Karpas-422 (cell line): Measurements from ENCODE around the gene NME1. TPM values are rescaled to one million over a fixed set of nuclear protein-coding genes. Genes with fewer than 3 reads are reported as not detected.
"Not testable (repeated sequence)": the region's sequence is repeated elsewhere in the genome, so short reads cannot be mapped to it uniquely, and the experiment has no call there.

ENCODE experiments used
- DNase-seq: peaks from one replicate; pipeline ENCODE4 v3.0.0-alpha.2; 2015
- H2AFZ ChIP-seq: fragments of 200-600 bp; sonication (generic); 2 replicates; pipeline ENCODE4 v1.6.1; 2014; ENCODE audit warnings: antibody characterized with exemption, low read length, mixed read lengths
- H3K27ac ChIP-seq: fragments of 200-600 bp; sonication (generic); 2 replicates; pipeline ENCODE4 v1.5.1; 2014; ENCODE audit warnings: mild to moderate bottlenecking, low read length, moderate library complexity
- H3K27me3 ChIP-seq: fragments of 200-600 bp; sonication (generic); 2 replicates; pipeline ENCODE4 v1.6.1; 2014; ENCODE audit warnings: low read length, mixed read lengths
- H3K36me3 ChIP-seq: fragments of 200-600 bp; sonication (generic); 2 replicates; pipeline ENCODE4 v1.6.1; 2014; ENCODE audit warnings: low read length, mixed read lengths; ENCODE audit not compliant: insufficient read depth
- H3K4me1 ChIP-seq: fragments of 200-600 bp; sonication (generic); 2 replicates; pipeline ENCODE4 v1.6.1; 2014; ENCODE audit warnings: mild to moderate bottlenecking, low read length, mixed read lengths
- H3K4me2 ChIP-seq: fragments of 200-600 bp; sonication (generic); 2 replicates; pipeline ENCODE4 v1.6.1; 2014; ENCODE audit warnings: low read length, low read depth, mild to moderate bottlenecking; ENCODE audit not compliant: poor library complexity, severe bottlenecking
- H3K4me3 ChIP-seq: fragments of 200-600 bp; sonication (generic); 2 replicates; pipeline ENCODE4 v1.5.1; 2014; ENCODE audit warnings: mild to moderate bottlenecking, antibody characterized with exemption, low read length, mixed read lengths
- H3K79me2 ChIP-seq: fragments of 200-600 bp; sonication (generic); 2 replicates; pipeline ENCODE4 v1.6.1; 2014; ENCODE audit warnings: mild to moderate bottlenecking, low read length, mixed read lengths
- H3K9ac ChIP-seq: fragments of 200-600 bp; sonication (generic); 2 replicates; pipeline ENCODE4 v1.6.0; 2014; ENCODE audit warnings: low read length
- H3K9me2 ChIP-seq: fragments of 200-600 bp; sonication (generic), shearing (Covaris generic); replicated peaks from 2 replicates; pipeline ENCODE4 v1.6.0; 2014; ENCODE audit warnings: mild to moderate bottlenecking, low read length, moderate library complexity; ENCODE audit not compliant: insufficient read depth
- H3K9me3 ChIP-seq: fragments of 300-700, 200-600 bp; sonication (generic); 2 replicates; pipeline ENCODE4 v1.6.1; 2014; ENCODE audit warnings: low read length, mixed read lengths
- H4K20me1 ChIP-seq: fragments of 200-600 bp; sonication (generic); 2 replicates; pipeline ENCODE4 v1.6.1; 2014; ENCODE audit warnings: mild to moderate bottlenecking, antibody characterized with exemption, low read length, low read depth; ENCODE audit not compliant: insufficient read depth
- total RNA-seq: library from RNA; depleted of rRNA; stranded (reverse); fragments of >200 nt; shearing (Covaris generic); gene quantifications from 2 replicates; pipeline ENCODE4 v1.2.3, GENCODE V29; 2014; ENCODE audit warnings: low replicate concordance

NME1 gene
- total RNA-seq, 1 experiment from 2014 or later, result 148 TPM

- no peak for DNase-seq
- Histone ChIP-seq H3K4me1 (peaks cover 27% of the 10 kb centered on the region), H3K4me2 (no peak overlapping the region), H3K36me3 (peaks cover 44% of the 10 kb centered on the region), H3K27me3 (no peaks in the 10 kb centered on the region), H3K9ac (no peak overlapping the region), H4K20me1 (peaks cover 14% of the 10 kb centered on the region), H3K4me3 (no peak overlapping the region), H2AFZ (no peak overlapping the region), H3K79me2 (peaks cover 28% of the 10 kb centered on the region), H3K9me3 (no peaks in the 10 kb centered on the region), H3K9me2 (no peaks in the 10 kb centered on the region), H3K27ac (no peak overlapping the region)
Observed at GRCh38 chr17:51169340-51169739, 16.0 kb downstream of the NME1 start.

DNA sequence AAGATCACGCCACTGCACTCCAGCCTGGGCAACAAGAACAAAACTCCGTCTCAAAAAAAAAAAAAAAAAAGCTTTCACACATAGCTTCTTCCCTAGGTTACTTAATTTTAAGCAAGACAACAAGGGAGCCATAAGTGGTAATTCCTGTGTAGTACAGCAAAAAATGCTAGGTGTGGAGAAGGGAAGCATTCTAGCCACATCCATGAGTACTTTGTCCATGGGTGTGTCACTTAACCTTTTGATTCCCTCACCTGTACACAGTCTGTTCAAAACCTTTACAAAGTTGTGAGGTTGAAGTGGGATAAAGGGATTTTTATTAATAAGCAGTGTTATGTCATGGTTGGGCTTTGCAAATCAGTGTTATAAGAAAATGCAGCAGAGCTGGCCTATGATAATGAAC, 17.4 kb downstream of the NME1 start:
- no peak overlapping the region for H3K9ac ChIP-seq

DNA sequence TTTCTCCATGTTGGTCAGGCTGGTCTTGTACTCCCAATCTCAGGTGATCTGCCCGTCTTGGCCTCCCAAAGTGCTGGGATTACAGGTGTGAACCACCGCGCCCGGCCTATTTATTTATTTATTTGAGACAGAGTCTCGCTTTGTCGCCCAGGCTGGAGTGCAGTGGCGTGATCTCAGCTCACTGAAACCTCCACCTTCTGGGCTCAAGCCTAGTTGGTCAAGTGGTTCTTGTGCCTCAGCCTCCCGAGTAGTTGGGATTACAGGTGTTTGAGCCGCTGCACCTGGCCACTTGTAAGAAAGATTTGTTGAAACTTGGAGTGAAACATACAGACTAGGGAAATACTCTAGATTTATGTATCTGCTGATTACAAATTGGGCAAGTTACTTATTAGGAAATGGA, 18.7 kb downstream of the NME1 start:
- not testable (repeated sequence) for H3K9me2 ChIP-seq, H3K4me2 ChIP-seq, DNase-seq, H3K9me3 ChIP-seq, H3K27ac ChIP-seq, H2AFZ ChIP-seq, H3K27me3 ChIP-seq, H3K4me3 ChIP-seq, H3K9ac ChIP-seq
- Histone ChIP-seq H3K79me2 (peaks cover 21% of the 10 kb centered on the region), H3K4me1 (peaks cover 13% of the 10 kb centered on the region), H4K20me1 (peaks cover 14% of the 10 kb centered on the region), H3K36me3 (peaks cover 44% of the 10 kb centered on the region)

More for the DNA sequence above, 17.4 kb downstream of the NME1 start:
- Histone ChIP-seq H3K4me2 (no peak overlapping the region), H3K4me1 (peaks cover 16% of the 10 kb centered on the region), H3K9me3 (no peaks in the 10 kb centered on the region), H3K4me3 (no peak overlapping the region), H4K20me1 (peaks cover 14% of the 10 kb centered on the region), H3K9me2 (no peaks in the 10 kb centered on the region), H2AFZ (no peak overlapping the region), H3K79me2 (peaks cover 28% of the 10 kb centered on the region), H3K27ac (no peak overlapping the region), H3K36me3 (peaks cover 44% of the 10 kb centered on the region), H3K27me3 (no peaks in the 10 kb centered on the region)
- no peak for DNase-seq

GRCh38 chr17:51180486-51180885, 27.1 kb downstream of the NME1 start:
- DNase-seq, result no peak
- Histone ChIP-seq H2AFZ (no peak overlapping the region), H4K20me1 (no peaks in the 10 kb centered on the region), H3K9ac (no peak overlapping the region), H3K9me2 (no peaks in the 10 kb centered on the region), H3K27ac (no peak overlapping the region), H3K4me3 (no peak overlapping the region), H3K4me2 (no peak overlapping the region), H3K9me3 (no peaks in the 10 kb centered on the region), H3K4me1 (peaks cover 7% of the 10 kb centered on the region), H3K27me3 (no peaks in the 10 kb centered on the region), H3K36me3 (peaks cover 40% of the 10 kb centered on the region; the same call in 1 of the 2 replicates), H3K79me2 (no peaks in the 10 kb centered on the region)

GRCh38 chr17:51184124-51184523, 30.8 kb downstream of the NME1 start:
- H3K9ac ChIP-seq, result no peak overlapping the region
- H3K36me3 ChIP-seq, result peaks cover 42% of the 10 kb centered on the region; the same call in 1 of the 2 replicates
- H3K27ac ChIP-seq, result no peak overlapping the region
- no peaks in the 10 kb centered on the region for H4K20me1 ChIP-seq
- peaks cover 7% of the 10 kb centered on the region for H3K4me1 ChIP-seq
- no peaks in the 10 kb centered on the region for H3K27me3 ChIP-seq
- DNase-seq, result no peak
- H2AFZ ChIP-seq, result no peak overlapping the region
- H3K9me3 ChIP-seq, result no peaks in the 10 kb centered on the region
- no peaks in the 10 kb centered on the region for H3K79me2 ChIP-seq
- no peaks in the 10 kb centered on the region for H3K9me2 ChIP-seq
- H3K4me2 ChIP-seq, result no peak overlapping the region
- H3K4me3 ChIP-seq, result no peak overlapping the region

- no peak overlapping the region for H3K4me3 ChIP-seq
- H3K4me2 ChIP-seq, result no peak overlapping the region
- peaks cover 7% of the 10 kb centered on the region for H3K4me1 ChIP-seq
- H3K9ac ChIP-seq, result no peak overlapping the region
- no peaks in the 10 kb centered on the region for H3K9me3 ChIP-seq
- H3K9me2 ChIP-seq, result no peaks in the 10 kb centered on the region
- peaks cover 52% of the 10 kb centered on the region; the same call in 1 of the 2 replicates for H3K36me3 ChIP-seq
- DNase-seq, result no peak
- H4K20me1 ChIP-seq, result no peaks in the 10 kb centered on the region
- no peaks in the 10 kb centered on the region for H3K79me2 ChIP-seq
- H3K27me3 ChIP-seq, result no peaks in the 10 kb centered on the region
- H3K27ac ChIP-seq, result no peak overlapping the region
- no peak overlapping the region for H2AFZ ChIP-seq
Observed at GRCh38 chr17:51185763-51186332, 32.5 kb downstream of the NME1 start.

DNA sequence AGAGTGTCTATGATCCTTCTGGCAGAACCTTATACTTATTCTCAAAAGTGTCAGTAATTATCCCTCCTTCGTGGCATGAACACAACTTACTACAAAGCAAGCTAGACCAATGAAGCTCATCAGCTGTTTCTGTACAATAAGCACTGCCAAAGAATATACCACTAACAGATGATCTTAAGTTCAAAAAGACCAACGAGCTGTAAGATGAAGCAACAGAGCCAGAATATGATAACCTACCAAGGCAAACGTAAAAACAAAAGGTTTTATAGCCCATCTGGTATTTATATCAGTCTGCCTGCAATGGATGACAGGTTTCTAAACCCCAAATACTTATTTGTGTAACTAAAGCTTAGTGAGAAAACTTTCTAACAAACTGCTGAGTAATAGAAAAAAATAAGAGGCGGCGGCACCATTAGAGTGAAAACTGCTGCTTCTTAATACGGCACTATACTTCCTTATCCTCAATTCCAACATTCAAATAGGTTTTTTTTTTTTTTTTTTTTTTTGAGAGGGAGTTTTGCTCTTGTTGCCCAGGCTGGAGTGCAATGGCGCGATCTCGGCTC, 35.0 kb downstream of the NME1 start:
- no peaks in the 10 kb centered on the region for H3K9me2 ChIP-seq
- no peak overlapping the region for H3K27ac ChIP-seq
- no peaks in the 10 kb centered on the region for H3K9me3 ChIP-seq
- H3K79me2 ChIP-seq, result no peaks in the 10 kb centered on the region
- H3K36me3 ChIP-seq, result peaks cover 61% of the 10 kb centered on the region
- H3K27me3 ChIP-seq, result no peaks in the 10 kb centered on the region
- H2AFZ ChIP-seq, result no peak overlapping the region
- no peak overlapping the region for H3K4me3 ChIP-seq
- H3K9ac ChIP-seq, result no peak overlapping the region
- no peaks in the 10 kb centered on the region for H4K20me1 ChIP-seq
- no peak overlapping the region for H3K4me2 ChIP-seq
- peaks cover 7% of the 10 kb centered on the region for H3K4me1 ChIP-seq
- DNase-seq, result no peak

DNA sequence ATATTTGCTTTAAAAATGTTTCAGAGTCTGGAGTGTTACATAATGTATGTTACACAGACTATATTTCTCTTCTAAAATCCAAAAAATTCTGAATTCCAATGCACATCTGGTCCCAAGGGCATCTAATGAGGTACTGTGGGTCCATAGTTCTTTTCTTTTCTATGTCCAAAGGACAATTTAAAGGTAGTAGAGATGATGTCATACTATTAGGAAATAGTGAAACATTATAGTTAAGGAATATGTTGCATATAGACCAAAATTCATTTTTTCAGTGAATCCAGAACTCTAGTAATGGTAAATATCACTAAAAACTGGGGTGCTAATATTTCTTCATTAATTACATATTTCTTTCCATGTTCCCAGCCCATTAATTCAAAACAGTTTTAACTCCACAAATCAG, 35.8 kb downstream of the NME1 start:
- H3K79me2 ChIP-seq, result no peaks in the 10 kb centered on the region
- H3K4me3 ChIP-seq, result no peak overlapping the region
- no peak overlapping the region for H3K27ac ChIP-seq
- H3K9me3 ChIP-seq, result no peaks in the 10 kb centered on the region
- no peak for DNase-seq
- H2AFZ ChIP-seq, result no peak overlapping the region
- H4K20me1 ChIP-seq, result no peaks in the 10 kb centered on the region
- peaks cover 5% of the 10 kb centered on the region for H3K4me1 ChIP-seq
- no peak overlapping the region for H3K4me2 ChIP-seq
- H3K9ac ChIP-seq, result no peak overlapping the region
- H3K36me3 ChIP-seq, result peaks cover 60% of the 10 kb centered on the region
- H3K9me2 ChIP-seq, result no peaks in the 10 kb centered on the region
- no peaks in the 10 kb centered on the region for H3K27me3 ChIP-seq
